Measurements from ENCODE around the gene PDE8A.

GRCh38 chr15:85149465-85150129 is 167.9 kb downstream of the PDE8A start:
- TF ChIP-seq ZNF274 (IDR thresholded peaks at IDR 0.05; ENCODE audit: low read length) (no peak), ZNF274 (tag by site-specific recombination; IDR thresholded peaks at IDR 0.05; ENCODE audit: borderline replicate concordance) (no peak), MEIS1 (CRISPR knock-in tag; IDR thresholded peaks at IDR 0.05; ENCODE audit: borderline replicate concordance) (no peak), TCF7L2 (IDR thresholded peaks at IDR 0.05; ENCODE audit: borderline replicate concordance, low read depth, low read length) (no peak), ZNF10 (tag by site-specific recombination; IDR thresholded peaks at IDR 0.05) (no peak), CTCF (tag by site-specific recombination; IDR thresholded peaks at IDR 0.05) (no peak)
